IPS DF 4.7 (cell line): ENCODE measurements around the gene OXCT1.

Source experiments
- DNase-seq: peaks from one replicate; pipeline ENCODE4 v3.0.0-alpha.2; 2013; ENCODE audit warnings: low spot score; ENCODE audit errors: extremely low read depth

Gene OXCT1

DNA sequence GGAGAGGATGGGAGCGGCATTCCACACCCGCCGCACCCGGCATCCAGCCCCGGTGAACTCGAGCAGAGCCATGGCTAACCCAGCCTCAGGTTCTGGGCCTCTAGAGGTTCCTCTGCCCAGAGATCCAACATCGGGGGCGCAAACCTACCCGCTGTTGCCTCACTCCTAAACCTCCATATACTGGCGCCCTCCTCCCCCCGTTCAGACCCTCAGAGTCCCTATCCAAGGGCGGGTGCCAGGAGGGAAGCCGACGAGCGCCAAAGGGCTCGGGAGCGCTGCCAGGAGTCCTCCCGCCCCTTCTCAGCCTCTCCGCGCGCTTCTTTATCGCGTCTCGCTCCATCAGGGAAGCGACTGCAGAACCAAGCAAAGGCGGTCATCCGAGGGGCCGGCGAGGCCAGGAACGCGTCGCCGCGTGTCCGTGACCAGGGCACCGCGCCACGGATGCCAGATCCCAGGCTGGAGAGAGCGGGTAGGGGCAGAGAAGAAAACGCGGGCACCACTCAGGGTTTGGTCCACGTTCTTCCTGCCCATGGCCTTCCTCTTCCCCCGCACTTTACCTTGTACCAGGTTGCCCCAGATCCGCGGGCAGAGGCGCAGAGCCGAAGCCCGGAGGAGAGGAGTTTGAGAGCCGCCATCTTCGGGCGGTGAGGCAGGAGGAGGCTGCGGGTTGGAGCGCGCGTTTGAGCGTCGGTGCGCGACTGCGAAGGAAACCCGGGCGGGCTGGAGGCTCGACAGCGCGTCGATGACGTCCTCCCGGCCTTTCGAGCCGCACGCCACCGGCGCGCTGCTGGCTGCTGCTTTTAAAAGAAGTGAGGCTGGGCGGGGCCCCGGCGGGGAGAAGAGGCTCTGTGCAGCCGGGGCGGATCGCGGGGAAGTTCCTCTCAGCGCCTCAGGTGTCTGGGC is at the start of gene OXCT1:
TSS of gene OXCT1 (minus strand) at position 702 of the 903 bp plus-strand sequence. CDS start at position 635, 67 bp downstream.
- peak; percentile 49 for DNase-seq

- DNase-seq: no peak
Observed at GRCh38 chr5:41918105-41918504, 47.9 kb upstream of the OXCT1 start.

DNA sequence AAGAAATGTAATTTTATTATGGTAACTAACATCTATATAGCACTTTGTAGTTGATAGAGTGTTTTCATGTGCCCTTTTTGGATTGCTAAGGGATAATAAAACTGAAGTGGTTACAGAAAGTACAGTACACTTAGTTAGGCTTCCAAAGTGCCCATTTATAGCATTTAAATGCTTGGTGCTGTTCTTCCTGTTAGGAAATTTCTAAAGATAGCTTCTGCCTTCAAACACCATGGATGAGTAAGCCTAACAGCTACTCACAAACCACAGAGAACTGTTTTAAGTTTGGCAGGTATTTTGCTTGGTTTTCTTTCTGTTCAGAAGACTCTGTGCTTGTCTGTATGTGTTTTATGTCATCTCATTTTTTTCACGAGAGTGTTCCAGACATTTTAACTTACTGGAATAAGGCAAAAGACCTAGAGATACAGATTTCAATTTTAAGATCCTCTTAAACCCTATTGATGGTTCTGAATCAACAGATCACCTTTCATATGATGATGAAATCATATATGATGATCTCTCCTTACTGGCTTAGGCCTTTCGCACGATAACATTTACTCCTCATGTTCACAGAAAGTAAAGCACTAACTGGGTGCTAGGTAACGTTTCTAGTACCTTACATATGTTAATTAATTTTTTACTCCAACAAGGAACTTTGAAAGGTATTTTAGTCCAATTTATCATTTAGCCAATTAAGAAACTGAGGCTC is 38.3 kb upstream of the OXCT1 start:
- no peak for DNase-seq

DNA sequence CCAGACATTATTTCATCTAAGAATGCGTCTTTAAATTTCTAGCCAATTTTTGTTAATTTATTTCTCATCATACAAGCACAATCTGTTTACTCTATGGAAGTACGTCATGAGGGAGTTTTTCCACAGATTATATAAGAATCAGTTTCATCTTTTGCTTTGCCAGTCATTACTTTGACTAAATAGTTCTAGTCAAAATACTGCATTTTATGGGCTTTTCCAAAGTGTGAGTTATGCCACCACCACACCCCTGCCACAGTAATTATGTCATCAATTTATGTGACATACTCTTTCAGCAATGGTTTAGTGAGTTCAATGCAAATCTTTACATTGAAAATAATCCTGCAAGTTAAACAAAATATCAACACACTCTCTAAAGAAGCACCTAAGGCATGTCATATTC is 35.9 kb upstream of the OXCT1 start:
- DNase-seq: no peak

- peak; percentile 90 for DNase-seq
Observed at GRCh38 chr5:41903892-41904799, 33.9 kb upstream of the OXCT1 start, which contains the start of gene RIMOC1. RIMOC1 (plus strand) TSS chr5:41904344; CDS start chr5:41904368, 24 bp downstream.

DNA sequence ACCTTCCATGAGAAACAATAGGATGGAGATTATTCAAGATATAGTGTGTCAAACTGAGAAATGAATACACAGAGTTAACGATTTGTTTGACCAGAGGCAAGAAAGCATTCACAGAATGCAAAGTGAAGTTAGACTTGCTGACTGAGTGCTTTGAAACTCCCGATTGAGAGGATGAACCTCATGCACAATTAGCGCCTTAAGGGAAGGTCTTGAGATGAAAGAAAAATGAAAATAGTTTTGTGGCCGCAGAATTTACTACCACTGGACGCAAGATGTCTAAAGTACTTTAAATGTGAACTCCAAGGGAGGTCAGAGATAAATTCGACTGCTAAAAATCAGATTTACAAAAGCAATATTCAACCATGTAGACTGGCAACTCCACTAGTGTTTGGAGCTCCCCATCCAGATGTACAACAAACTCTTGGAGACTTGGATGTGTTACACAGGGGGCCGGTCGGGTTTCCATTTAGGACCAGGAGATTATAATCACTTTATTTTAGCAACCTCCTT is 33.2 kb upstream of the OXCT1 start:
- no peak for DNase-seq

DNA sequence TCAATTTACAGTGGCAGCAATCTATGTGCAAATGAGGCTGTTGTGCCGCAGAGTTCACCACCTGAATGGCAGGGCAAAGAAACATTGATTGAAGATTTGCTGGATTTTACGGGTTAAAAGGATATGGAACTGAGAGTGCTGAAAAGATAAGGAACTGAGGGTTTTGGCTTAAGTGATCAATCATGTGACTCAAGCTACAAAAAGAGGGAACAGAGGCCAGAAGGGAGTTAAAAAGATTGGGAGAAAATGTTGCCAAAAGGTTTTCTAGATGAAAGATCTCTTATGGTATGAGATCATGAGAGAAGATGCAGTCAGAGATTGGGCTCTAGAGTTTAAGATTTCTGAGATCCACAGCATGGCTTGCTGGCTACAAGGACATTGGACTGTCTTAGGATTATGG is 26.0 kb upstream of the OXCT1 start:
- no peak for DNase-seq

DNA sequence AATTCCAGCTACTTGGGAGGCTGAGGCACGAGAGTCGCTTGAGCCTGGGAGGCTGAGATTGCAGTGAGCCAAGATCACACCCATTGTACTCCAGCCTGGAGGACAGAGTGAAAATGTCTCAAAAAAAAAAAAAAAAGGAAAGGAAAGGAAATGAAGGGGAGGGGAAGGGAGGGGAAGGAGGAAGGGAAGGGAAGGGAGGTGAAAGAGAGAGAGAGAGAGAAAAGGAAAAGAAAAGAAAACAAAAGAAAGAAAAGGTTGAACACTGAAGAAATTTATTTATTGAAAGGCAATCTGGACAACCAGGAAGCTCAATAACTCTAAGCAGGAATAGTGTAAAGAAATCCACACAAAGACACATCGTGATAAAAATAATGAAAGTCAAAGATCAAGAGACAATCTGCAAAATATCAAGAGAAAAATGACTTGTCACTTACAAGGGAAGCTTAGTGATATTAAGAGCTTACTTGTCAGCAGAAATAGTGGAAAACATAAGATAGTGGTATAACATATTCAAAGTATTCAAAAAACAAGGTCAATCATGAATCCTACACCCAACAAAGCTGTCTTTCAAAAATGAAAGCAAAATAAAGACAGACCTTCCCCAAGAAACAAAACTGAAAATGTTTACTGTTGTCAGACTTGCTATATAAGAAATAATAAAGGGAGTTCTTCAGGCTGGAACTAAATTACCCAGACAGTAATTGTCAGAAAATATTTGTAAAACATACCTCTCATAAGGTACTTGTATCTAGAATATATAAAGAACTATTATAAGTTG is 23.0 kb upstream of the OXCT1 start:
- no peak for DNase-seq

DNA sequence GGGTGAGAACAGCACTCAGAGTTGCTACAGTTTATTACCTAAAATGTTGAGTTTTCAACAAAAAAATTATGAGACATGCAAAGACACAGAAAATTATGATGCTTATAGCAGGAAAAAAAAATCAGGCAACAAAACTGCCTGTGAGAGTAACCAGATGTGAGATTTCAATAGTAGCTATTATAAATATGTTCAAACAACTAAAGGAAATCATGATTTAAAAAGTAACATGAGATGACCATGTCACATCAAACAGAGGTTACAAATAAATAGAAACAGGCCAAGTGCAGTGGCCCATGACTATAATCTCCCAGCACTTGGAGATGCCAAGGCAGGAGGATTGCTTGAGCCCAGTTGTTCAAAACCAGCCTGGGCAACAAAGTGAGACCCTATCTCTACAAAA is 21.8 kb upstream of the OXCT1 start:
- DNase-seq: no peak

GRCh38 chr5:41891066-41891707 is 21.0 kb upstream of the OXCT1 start:
- DNase-seq: no peak

DNA sequence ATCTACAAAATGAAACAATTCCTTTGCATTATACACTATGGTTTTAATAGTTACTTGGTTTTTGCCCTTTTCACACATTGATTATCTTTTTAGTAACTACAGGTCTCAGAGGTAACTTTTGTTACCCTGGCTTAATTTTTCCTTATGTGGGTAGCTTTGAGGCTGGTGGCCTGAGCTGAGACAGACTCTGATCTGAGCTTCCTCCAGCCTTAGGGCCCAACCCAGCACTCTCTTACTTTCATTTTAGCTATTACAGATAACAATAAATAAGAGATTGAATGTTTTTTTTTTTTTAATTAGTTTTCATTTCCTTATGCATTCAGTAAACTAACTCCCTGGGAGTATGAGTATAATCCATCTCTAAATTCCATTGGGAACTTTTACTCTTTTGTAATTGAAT is 15.1 kb upstream of the OXCT1 start:
- no peak for DNase-seq

DNA sequence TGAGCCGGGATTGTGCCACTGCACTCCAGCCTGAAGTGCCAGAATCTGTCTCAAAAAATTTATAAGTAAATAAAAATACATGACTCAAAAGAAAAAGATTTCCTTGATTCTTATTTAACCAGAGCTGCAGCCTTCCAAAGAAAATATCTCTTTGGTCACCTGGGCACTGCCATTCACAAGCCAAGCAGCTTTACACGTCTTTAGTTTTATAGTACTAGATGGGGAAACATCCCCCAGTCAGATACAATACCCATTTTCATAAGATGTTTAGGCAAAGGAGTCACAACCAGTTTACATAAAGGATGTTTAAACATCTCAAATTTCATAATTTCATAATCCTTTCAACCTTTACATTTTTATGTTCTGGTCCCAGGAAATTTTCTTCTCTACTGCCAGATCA is 13.7 kb upstream of the OXCT1 start:
- no peak for DNase-seq

- DNase-seq: no peak
Observed at GRCh38 chr5:41883243-41883642, 13.0 kb upstream of the OXCT1 start.

DNA sequence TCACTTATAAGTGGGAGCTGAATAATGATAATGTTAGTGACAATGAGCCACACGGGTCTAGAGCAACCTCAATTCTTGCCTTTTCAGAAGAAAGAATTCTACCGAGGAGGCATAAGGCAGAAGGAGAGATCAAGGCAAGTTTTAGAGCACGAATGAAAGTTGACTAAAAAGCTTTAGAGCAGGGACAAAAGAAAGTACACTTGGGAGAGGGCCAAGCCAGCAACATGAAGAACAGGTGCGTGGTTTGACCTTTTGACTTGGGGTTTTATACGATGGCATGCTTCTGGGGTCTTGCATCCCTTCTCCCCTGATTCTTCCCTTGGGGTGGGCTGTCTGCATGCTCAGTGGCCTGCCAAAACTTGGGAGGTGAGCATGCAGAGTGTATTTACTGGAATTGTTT is 12.5 kb upstream of the OXCT1 start:
- no peak for DNase-seq

GRCh38 chr5:41878643-41879478 is 8.6 kb upstream of the OXCT1 start:
- DNase-seq: no peak

DNA sequence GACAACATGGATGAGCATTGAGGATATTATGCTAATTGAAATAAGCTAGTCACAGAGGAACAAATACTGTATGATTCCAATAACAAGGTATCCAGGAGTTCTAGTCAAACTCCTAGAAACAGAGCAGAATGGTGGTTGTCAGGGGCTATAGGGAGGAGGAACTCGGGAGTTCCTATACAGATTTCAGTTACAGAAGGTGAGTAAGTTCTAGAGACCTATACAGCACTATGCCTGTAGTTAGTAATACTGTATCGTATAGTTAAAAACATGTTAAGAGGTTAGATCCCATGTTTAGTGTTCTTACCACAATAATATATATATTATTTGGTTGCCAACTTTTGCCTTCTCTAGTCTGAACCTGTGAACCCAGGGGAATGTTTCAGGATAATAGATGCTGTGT is 7.9 kb upstream of the OXCT1 start:
- DNase-seq: no peak

DNA sequence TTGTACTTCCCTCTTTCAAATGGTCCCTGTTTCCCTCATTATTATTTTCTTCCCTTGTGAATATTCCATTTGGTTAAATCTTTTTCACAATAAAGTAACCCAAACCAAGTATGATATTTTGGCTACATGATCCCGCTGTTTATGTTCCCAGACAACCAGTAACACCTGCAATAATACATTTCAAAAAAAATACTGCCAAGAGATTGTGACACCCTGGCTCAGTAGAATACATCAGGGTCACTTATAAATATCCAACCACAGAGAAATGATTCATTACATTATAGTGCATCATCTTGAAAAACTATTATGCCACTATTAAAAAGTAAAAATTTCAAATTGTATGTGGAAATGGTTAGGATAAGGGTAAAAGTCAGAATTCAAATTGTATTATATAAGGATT is 7.2 kb upstream of the OXCT1 start:
- DNase-seq: no peak

DNA sequence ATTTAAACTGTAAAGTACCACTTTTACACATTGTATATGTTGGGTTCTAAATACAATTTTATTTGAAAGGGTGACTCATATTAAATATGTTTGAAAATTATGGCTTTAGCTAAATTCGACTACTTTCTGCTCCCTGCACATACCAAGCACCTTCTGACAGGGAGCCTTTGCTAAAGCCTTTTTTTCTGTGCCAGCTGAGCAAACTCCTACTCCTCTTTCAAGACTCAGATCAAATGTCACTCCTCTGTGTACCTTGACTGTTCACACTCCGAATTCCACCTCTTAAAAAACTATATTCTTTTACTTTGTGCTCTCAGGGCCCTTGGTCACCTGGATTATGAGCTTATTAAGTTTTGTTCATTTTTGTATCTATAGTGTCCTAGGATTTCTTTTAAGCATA is 6.5 kb upstream of the OXCT1 start:
- no peak for DNase-seq

DNA sequence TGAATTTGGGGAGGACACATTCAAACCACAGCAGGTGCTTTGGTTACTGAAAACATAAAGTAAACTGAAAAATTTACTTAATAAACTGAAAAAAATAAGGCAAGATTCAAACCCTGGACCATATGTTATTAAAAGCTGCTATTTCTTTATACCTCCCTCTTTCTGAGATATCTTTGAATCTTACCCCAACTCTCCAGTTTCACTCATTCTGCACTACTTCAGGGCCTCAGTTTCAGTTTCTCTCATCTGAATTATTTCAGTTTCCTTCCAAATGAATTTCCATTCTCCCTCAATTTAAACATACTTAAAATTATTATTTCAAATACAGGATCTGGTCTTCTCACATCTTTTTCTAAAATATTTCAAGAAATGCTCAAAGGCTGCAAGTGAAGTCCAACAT is 4.9 kb upstream of the OXCT1 start:
- no peak for DNase-seq
